ENCODE measurements around the gene SFTA2. TPM values are rescaled to one million over a fixed set of nuclear protein-coding genes. Genes with fewer than 3 reads are reported as not detected.
"Not testable (repeated sequence)": the region's sequence is repeated elsewhere in the genome, so short reads cannot be mapped to it uniquely, and the experiment has no call there.

Gene SFTA2
- total RNA-seq, 4 donors from 2014 or later, result 3.5 TPM; not detected in 3

GRCh38 chr6:30907758-30908591 lies 24.0 kb downstream of the SFTA2 start, which contains the start of gene GTF2H4:
GTF2H4 (plus strand) TSS chr6:30908207.
- intact Hi-C loops (cut with DNase I), result no loop called here
- no peaks in the 10 kb centered on the region for H3K27me3 ChIP-seq
- H3K36me3 ChIP-seq, result peaks cover 8 to 17% of the 10 kb centered on the region in 2 donors
- no peaks in the 10 kb centered on the region for H3K9me3 ChIP-seq
- peak in 1 of 2 donors; percentile 29 for TF ChIP-seq POLR2A (IDR thresholded peaks at IDR 0.05)
- TF ChIP-seq CTCF (IDR thresholded peaks at IDR 0.05), result no peak
- H3K27ac ChIP-seq, result no peak within 1 kb of the TSS
- peak; percentile 97 to 98 for DNase-seq
- peaks cover 10 to 11% of the 10 kb centered on the region in 2 donors for H3K4me1 ChIP-seq
- 0% methylated on average over 33 of the region's 49 CpGs for WGBS, 2 donors
- H3K4me3 ChIP-seq (replicated peaks in 1 of 3), result peak within 1 kb of the TSS; percentile 78 to 100 (median 87)

- intact Hi-C loops (cut with DNase I); H3K27me3 ChIP-seq; H3K27ac ChIP-seq; DNase-seq; H3K9me3 ChIP-seq: not testable (repeated sequence)
- 44 to 54% methylated on average over 14 to 16 of the region's 16 CpGs for WGBS, 2 donors
- Histone ChIP-seq H3K4me1 (peaks cover 10 to 14% of the 10 kb centered on the region in 2 donors), H3K36me3 (peaks cover 8 to 15% of the 10 kb centered on the region in 2 donors), H3K4me3 (replicated peaks in 1 of 3) (peak overlapping the region in 1 of 3 donors; percentile 87)
Observed at GRCh38 chr6:30907290-30907757, 24.6 kb downstream of the SFTA2 start.

GRCh38 chr6:30903236-30903635 lies 28.7 kb downstream of the SFTA2 start:
- H3K4me1 ChIP-seq, result peaks cover 0 to 6% of the 10 kb centered on the region in 2 donors
- WGBS, 2 donors, result 96 to 97% methylated on average over 4 of the region's 4 CpGs
- no peak for DNase-seq
- H3K4me3 ChIP-seq (replicated peaks in 1 of 3), result no peak overlapping the region
- H3K27ac ChIP-seq, result no peak overlapping the region
- no peaks in the 10 kb centered on the region for H3K27me3 ChIP-seq
- TF ChIP-seq POLR2A (IDR thresholded peaks at IDR 0.05), result no peak
- TF ChIP-seq CTCF (IDR thresholded peaks at IDR 0.05), result no peak
- no peaks in the 10 kb centered on the region for H3K9me3 ChIP-seq
- peaks cover 15 to 17% of the 10 kb centered on the region in 2 donors for H3K36me3 ChIP-seq
- intact Hi-C loops (cut with DNase I), result no loop called here

GRCh38 chr6:30902709-30903108 lies 29.3 kb downstream of the SFTA2 start:
- H3K4me1 ChIP-seq, result peaks cover 0 to 6% of the 10 kb centered on the region in 2 donors
- no peaks in the 10 kb centered on the region for H3K9me3 ChIP-seq
- no peaks in the 10 kb centered on the region for H3K27me3 ChIP-seq
- no peak overlapping the region for H3K27ac ChIP-seq
- no peak overlapping the region for H3K4me3 ChIP-seq (replicated peaks in 1 of 3)
- TF ChIP-seq CTCF (IDR thresholded peaks at IDR 0.05) (no peak), POLR2A (IDR thresholded peaks at IDR 0.05) (no peak)
- H3K36me3 ChIP-seq, result peaks cover 20 to 22% of the 10 kb centered on the region in 2 donors
- WGBS, 2 donors, result 39 to 51% methylated on average over 5 of the region's 5 CpGs
- intact Hi-C loops (cut with DNase I), result no loop called here
- no peak for DNase-seq

GRCh38 chr6:30902196-30902595 lies 29.8 kb downstream of the SFTA2 start:
- H3K4me3 ChIP-seq (replicated peaks in 1 of 3); H3K27me3 ChIP-seq; H3K27ac ChIP-seq; H3K9me3 ChIP-seq; intact Hi-C loops (cut with DNase I); H3K4me1 ChIP-seq: not testable (repeated sequence)
- peaks cover 25 to 27% of the 10 kb centered on the region in 2 donors for H3K36me3 ChIP-seq
- WGBS, 2 donors, result 53% methylated on average over 9 of the region's 9 CpGs
- DNase-seq, result peak; percentile 37 to 50

- no peak overlapping the region for H3K4me3 ChIP-seq (replicated peaks in 1 of 3)
- intact Hi-C loops (cut with DNase I), result no loop called here
- peaks cover 33 to 35% of the 10 kb centered on the region in 2 donors for H3K36me3 ChIP-seq
- peaks cover 0 to 6% of the 10 kb centered on the region in 2 donors for H3K4me1 ChIP-seq
- no peak for TF ChIP-seq POLR2A (IDR thresholded peaks at IDR 0.05)
- no peak for TF ChIP-seq CTCF (IDR thresholded peaks at IDR 0.05)
- no peaks in the 10 kb centered on the region for H3K9me3 ChIP-seq
- no peaks in the 10 kb centered on the region for H3K27me3 ChIP-seq
- DNase-seq, result no peak
- no peak overlapping the region for H3K27ac ChIP-seq
Observed at GRCh38 chr6:30901436-30901835, 30.5 kb downstream of the SFTA2 start.
